Ovary (tissue), 9 donors: ENCODE measurements around the gene TMEM221. TPM values are rescaled to one million over a fixed set of nuclear protein-coding genes. Genes with fewer than 3 reads are reported as not detected.
A peak's percentile ranks its signal among the peaks of the same experiment; 100 is the strongest.

ENCODE experiments used
- DNase-seq, 5 donors: peaks; one replicate each; pipeline ENCODE4 v3.0.0-alpha.2; 2019 to 2020
- H3K27ac ChIP-seq, 2 donors: fragments of 200-600 bp; one replicate each; pipeline versions ENCODE4 v1.5.1 to v1.8.0; 2019 to 2022
- H3K27me3 ChIP-seq: fragments of 200-600 bp; one replicate; pipeline ENCODE4 v1.8.0; 2022
- H3K36me3 ChIP-seq: fragments of 200-600 bp; sonication (generic); one replicate; pipeline ENCODE4 v1.5.1; 2019
- H3K4me1 ChIP-seq: one replicate; pipeline ENCODE4 v1.8.1; 2013; ENCODE audit warnings: mild to moderate bottlenecking, moderate library complexity; ENCODE audit not compliant: insufficient read depth
- H3K4me3 ChIP-seq: fragments of 200-600 bp; sonication (generic); one replicate; pipeline ENCODE4 v1.5.1; 2017
- H3K9me3 ChIP-seq, 2 donors: fragments of 200-600 bp in 1 of 2; sonication (generic) in 1 of 2; one replicate each; pipeline versions ENCODE4 v1.5.1 to v1.8.1; 2013 to 2019; ENCODE audit warnings: mild to moderate bottlenecking in 1 of 2, moderate library complexity in 1 of 2
- EP300 ChIP-seq: sonication (generic); formaldehyde crosslinking; IDR thresholded peaks from one replicate; pipeline ENCODE4 v1.6.1; 2017; ENCODE audit warnings: antibody characterized with exemption
- POLR2A ChIP-seq: fragments of 450-650 bp; IDR thresholded peaks from one replicate; pipeline ENCODE4 v1.6.1; 2017; ENCODE audit warnings: antibody characterized with exemption, mild to moderate bottlenecking, moderate library complexity
- WGBS, 3 donors: extraction: QIAGEN DNeasy Blood & Tissue Kit in 1 of 3; methylation state at CpG; one replicate each; pipeline versions ENCODE4 v1.1.5 to v1.1.7; 2013 to 2017; 5-methylcytosine and 5-hydroxymethylcytosine counted together
- intact Hi-C, 4 donors: fragments of 100-400 bp; cut with DNase I; formaldehyde crosslinking; loops; one replicate each; pipeline versions ENCODE4 v1.11.0 to v1.15.1; 2022 to 2023
- polyA plus RNA-seq, 2 donors: library from polyadenylated mRNA; stranded (reverse); fragments of 200-250 nt in 1 of 2; fragments of 350-450 nt in 1 of 2; fragmentation: Illumina TruSeq in 1 of 2; extraction: RNeasy Lipid Tissue Mini Kit (QIAGEN cat#74804) in 1 of 2; gene quantifications; one replicate each; pipeline ENCODE4 v1.2.3, GENCODE V29; 2013 to 2014
- total RNA-seq, 7 donors: library from RNA; depleted of rRNA in 2 of 7; stranded (reverse); fragments of >200 nt in 2 of 7; fragmentation: NEBNext Ultra II Directional in 3 of 7; extraction: Animal tissue kit (Norgen Biotek cat#: 25700) in 3 of 7; gene quantifications; one replicate each; pipeline versions ENCODE4 v1.1.0 to v1.2.4, GENCODE V29; 2016 to 2023
- TF ChIP-seq, protein P1 (sequence below), 3 donors: fragments of 450-650 bp in 2 of 3; fragments of 200-600 bp in 1 of 3; IDR thresholded peaks; one replicate each; pipeline versions ENCODE4 v1.5.1 to v1.8.0; 2016 to 2022; ENCODE audit warnings: antibody characterized with exemption in 3 of 3, mild to moderate bottlenecking in 1 of 3
- donor health status: DM: no; HTN: no; CAD: no; lungs with moderate emphysema.
- donor health status: DM: no; HTN: no; CAD: no.
- donor health status: Bipolar disorder and iron deficiency.
- donor health status: DM: yes; HTN: yes; CAD: no.
- donor health status: DM: no; HTN: no; CAD: no.
- donor health status: DM: yes; HTN: yes; CAD: no.

Gene TMEM221
- total and polyA plus RNA-seq, 9 donors, result 1.4 to 14.1 (median 6.5) TPM

- intact Hi-C loops, result no loop called here
- WGBS, 3 donors, result 5 to 7% (median 6%) methylated on average over 8 of the region's 8 CpGs
Observed at GRCh38 chr19:17419154-17419620, 29.3 kb downstream of the TMEM221 start.

GRCh38 chr19:17418710-17419109 is 29.8 kb downstream of the TMEM221 start:
- 36 to 53% (median 41%) methylated on average over 3 of the region's 3 CpGs for WGBS, 3 donors

More at GRCh38 chr19:17419154-17419620, 29.3 kb downstream of the TMEM221 start:
- Histone ChIP-seq H3K4me1 (peaks cover 5% of the 10 kb centered on the region), H3K36me3 (no peaks in the 10 kb centered on the region), H3K9me3 (no peaks in the 10 kb centered on the region), H3K4me3 (peak overlapping the region; percentile 75), H3K27ac (peak overlapping the region in 1 of 2 donors; percentile 77), H3K27me3 (no peaks in the 10 kb centered on the region)
- no peak for DNase-seq
- TF ChIP-seq, protein P1, sequence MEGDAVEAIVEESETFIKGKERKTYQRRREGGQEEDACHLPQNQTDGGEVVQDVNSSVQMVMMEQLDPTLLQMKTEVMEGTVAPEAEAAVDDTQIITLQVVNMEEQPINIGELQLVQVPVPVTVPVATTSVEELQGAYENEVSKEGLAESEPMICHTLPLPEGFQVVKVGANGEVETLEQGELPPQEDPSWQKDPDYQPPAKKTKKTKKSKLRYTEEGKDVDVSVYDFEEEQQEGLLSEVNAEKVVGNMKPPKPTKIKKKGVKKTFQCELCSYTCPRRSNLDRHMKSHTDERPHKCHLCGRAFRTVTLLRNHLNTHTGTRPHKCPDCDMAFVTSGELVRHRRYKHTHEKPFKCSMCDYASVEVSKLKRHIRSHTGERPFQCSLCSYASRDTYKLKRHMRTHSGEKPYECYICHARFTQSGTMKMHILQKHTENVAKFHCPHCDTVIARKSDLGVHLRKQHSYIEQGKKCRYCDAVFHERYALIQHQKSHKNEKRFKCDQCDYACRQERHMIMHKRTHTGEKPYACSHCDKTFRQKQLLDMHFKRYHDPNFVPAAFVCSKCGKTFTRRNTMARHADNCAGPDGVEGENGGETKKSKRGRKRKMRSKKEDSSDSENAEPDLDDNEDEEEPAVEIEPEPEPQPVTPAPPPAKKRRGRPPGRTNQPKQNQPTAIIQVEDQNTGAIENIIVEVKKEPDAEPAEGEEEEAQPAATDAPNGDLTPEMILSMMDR (IDR thresholded peaks at IDR 0.05), result no peak
- TF ChIP-seq POLR2A, result no peak
- no peak for TF ChIP-seq EP300

DNA sequence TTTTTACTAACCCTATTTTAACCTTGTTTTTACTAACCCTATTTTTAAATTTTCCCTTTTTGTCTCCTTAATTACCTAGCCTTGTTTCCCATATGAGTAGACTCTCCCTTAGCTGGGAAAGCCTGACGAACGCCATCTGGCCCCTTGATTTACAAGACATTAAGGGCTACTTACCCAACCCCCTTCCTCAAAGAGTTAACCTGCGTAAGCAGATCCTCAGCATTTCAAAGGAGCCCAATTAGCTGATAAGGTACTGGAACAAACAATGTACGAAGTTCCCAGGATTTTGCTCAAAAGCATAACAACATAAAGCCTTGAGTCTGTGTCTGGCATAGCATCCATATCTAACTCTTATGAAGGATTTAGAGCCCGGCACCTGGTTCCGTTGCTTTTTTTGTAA is 33.3 kb downstream of the TMEM221 start:
- Histone ChIP-seq H3K27ac (peak overlapping the region; percentile 56 to 87), H3K36me3 (no peaks in the 10 kb centered on the region), H3K4me3 (no peak overlapping the region), H3K4me1 (peaks cover 18% of the 10 kb centered on the region), H3K9me3 (no peaks in the 10 kb centered on the region), H3K27me3 (no peaks in the 10 kb centered on the region)
- TF ChIP-seq EP300 (no peak), POLR2A (no peak)
- TF ChIP-seq, protein P1 (IDR thresholded peaks at IDR 0.05), result no peak
- 13 to 20% (median 17%) methylated on average over 6 of the region's 6 CpGs for WGBS, 3 donors
- intact Hi-C loops, result no loop called here
- DNase-seq, result peak in 4 of 5 donors; percentile 59 to 75 (median 72)

More at GRCh38 chr19:17418710-17419109, 29.8 kb downstream of the TMEM221 start:
- Histone ChIP-seq H3K27me3 (no peaks in the 10 kb centered on the region), H3K9me3 (no peaks in the 10 kb centered on the region), H3K36me3 (no peaks in the 10 kb centered on the region), H3K4me1 (peaks cover 10% of the 10 kb centered on the region), H3K27ac (no peak overlapping the region), H3K4me3 (no peak overlapping the region)
- TF ChIP-seq POLR2A (no peak), EP300 (no peak)
- TF ChIP-seq, protein P1 (IDR thresholded peaks at IDR 0.05), result no peak
- no peak for DNase-seq
- intact Hi-C loops, result no loop called here

DNA sequence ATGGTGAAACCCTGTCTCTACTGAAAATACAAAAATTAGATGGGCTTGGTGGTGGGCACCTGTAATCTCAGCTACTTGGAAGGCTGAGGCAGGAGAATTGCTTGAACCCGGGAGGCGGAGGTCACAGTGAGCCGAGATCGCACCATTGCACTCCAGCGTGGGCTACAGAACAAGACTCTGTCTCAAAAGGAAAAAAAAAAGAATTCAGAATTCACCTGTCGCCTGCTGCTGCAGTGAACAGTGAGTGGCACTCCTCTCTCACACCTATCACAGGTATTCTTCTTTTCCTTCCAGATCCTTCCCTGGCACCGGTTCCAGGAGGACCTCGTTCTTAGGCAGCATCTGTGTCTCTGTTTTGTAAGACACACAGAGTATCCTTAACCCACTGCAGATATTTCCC is 34.4 kb downstream of the TMEM221 start:
- no peak overlapping the region for H3K4me3 ChIP-seq
- H3K27ac ChIP-seq, result peak overlapping the region; percentile 56 to 87
- H3K27me3 ChIP-seq, result no peaks in the 10 kb centered on the region
- H3K36me3 ChIP-seq, result no peaks in the 10 kb centered on the region
- H3K4me1 ChIP-seq, result peaks cover 19% of the 10 kb centered on the region
- no peaks in the 10 kb centered on the region for H3K9me3 ChIP-seq
- DNase-seq, result no peak
- no peak for TF ChIP-seq EP300
- TF ChIP-seq, protein P1 (IDR thresholded peaks at IDR 0.05), result no peak
- TF ChIP-seq POLR2A, result no peak
- intact Hi-C loops, result no loop called here
- 80 to 84% (median 82%) methylated on average over 8 of the region's 8 CpGs for WGBS, 3 donors
